Astrocyte of the cerebellum (primary cell): Measurements from ENCODE around the gene GALNT10.

Experiments
- DNase-seq: peaks from one replicate; pipeline ENCODE4 v3.0.0-alpha.2; 2011; ENCODE audit warnings: low read depth
- H3K4me3 ChIP-seq: 2 replicates; pipeline ENCODE4 v1.5.1; 2011; ENCODE audit warnings: mild to moderate bottlenecking, low read depth, low read length, moderate library complexity
- CTCF ChIP-seq: IDR thresholded peaks from 2 replicates; pipeline ENCODE4 v1.5.1; 2012; ENCODE audit warnings: low read length, low read depth, moderate library complexity, mild to moderate bottlenecking; ENCODE audit errors: missing control alignments
- in situ Hi-C: cut with HindIII; loops from 2 replicates; pipeline ENCODE4 v1.10.0; 2017; ENCODE audit warnings: low sequenced_read_pairs

Gene GALNT10

GRCh38 chr5:154410786-154411185, 220.3 kb downstream of the GALNT10 start:
- no peak for TF ChIP-seq CTCF
- no peak overlapping the region for H3K4me3 ChIP-seq
- in situ Hi-C loops: no loop called here
- no peak for DNase-seq

GRCh38 chr5:154411338-154411737, 220.8 kb downstream of the GALNT10 start:
- in situ Hi-C loops: no loop called here
- no peak for DNase-seq
- TF ChIP-seq CTCF: no peak
- H3K4me3 ChIP-seq: no peak overlapping the region

- in situ Hi-C loops: no loop called here
- TF ChIP-seq CTCF: no peak
- H3K4me3 ChIP-seq: no peak overlapping the region
- no peak for DNase-seq
Observed at GRCh38 chr5:154412316-154412715, 221.8 kb downstream of the GALNT10 start.

- no peak overlapping the region for H3K4me3 ChIP-seq
- no peak for TF ChIP-seq CTCF
- in situ Hi-C loops: no loop called here
- DNase-seq: no peak
Observed at GRCh38 chr5:154412925-154413324, 222.4 kb downstream of the GALNT10 start.

- no peak overlapping the region for H3K4me3 ChIP-seq
- DNase-seq: no peak
- in situ Hi-C loops: no loop called here
- no peak for TF ChIP-seq CTCF
Observed at GRCh38 chr5:154415114-154415513, 224.6 kb downstream of the GALNT10 start.

GRCh38 chr5:154418344-154418820, 227.8 kb downstream of the GALNT10 start:
- H3K4me3 ChIP-seq: no peak overlapping the region
- TF ChIP-seq CTCF: no peak
- DNase-seq: no peak
- in situ Hi-C loops: no loop called here

- in situ Hi-C loops: no loop called here
- TF ChIP-seq CTCF: no peak
- no peak overlapping the region for H3K4me3 ChIP-seq
- no peak for DNase-seq
Observed at GRCh38 chr5:154419236-154419635, 228.7 kb downstream of the GALNT10 start.
